ENCODE measurements around the gene PKD2L2. TPM values are rescaled to one million over a fixed set of nuclear protein-coding genes. Genes with fewer than 3 reads are reported as not detected.

The PKD2L2 gene
- total and polyA plus RNA-seq, 9 of the 15 experiments (the other 6 are each of a cell fraction or from before 2014, with no cell fraction given): 0.08 to 0.25 (median 0.11) TPM; not detected in 5

- Histone ChIP-seq H3K9ac (ENCODE audit: insufficient read depth in 1 of 2, low read depth in 2 of 2, low read length in 2 of 2) (peak overlapping the region in 1 of 2 experiments; percentile 85; a peak in 1 of 4 replicates), H3K9me3 (replicated peaks; ENCODE audit: control insufficient read depth, insufficient read depth, low read depth, low read length) (no peaks in the 10 kb centered on the region), H3K36me3 (ENCODE audit: control insufficient read depth, insufficient read depth, low read length) (no peaks in the 10 kb centered on the region), H3K4me1 (replicated peaks in 1 of 2; ENCODE audit: control insufficient read depth in 2 of 2, insufficient read depth in 2 of 2, low read length in 2 of 2) (peaks cover 0 to 14% of the 10 kb centered on the region in 2 experiments; a peak in 2 of 5 replicates), H3K4me2 (ENCODE audit: insufficient read depth, low read length) (peak overlapping the region; percentile 23), H4K20me1 (replicated peaks; ENCODE audit: control insufficient read depth, insufficient read depth, low read length) (no peaks in the 10 kb centered on the region), H3K4me3 (no peak overlapping the region), H3K27ac (ENCODE audit: extremely low read depth, low read depth, low read length) (no peak overlapping the region), H3K27me3 (ENCODE audit: control insufficient read depth in 2 of 2, insufficient read depth in 2 of 2, low read length in 2 of 2) (no peaks in the 10 kb centered on the region), H2AFZ (ENCODE audit: low read depth, low read length) (0 out of 2 replicates have a peak overlapping the region, but pooled peaks have one; percentile 1), H3K79me2 (ENCODE audit: control insufficient read depth, insufficient read depth, low read length) (0 out of 3 replicates have a peak, but pooled peaks cover 2% of the 10 kb centered on the region), H3K9me1 (ENCODE audit: control insufficient read depth, insufficient read depth, low read length) (no peaks in the 10 kb centered on the region)
- in situ Hi-C loops (cut with MboI) (no loop called here), intact Hi-C loops (cut with micrococcal nuclease) (loop anchor here (5.0 kb wide), 1 partner anchor 111 kb away; no protein-coding TSS in a partner anchor)
- DNase-seq (ENCODE audit: extremely low read depth in 1 of 4, low spot score in 3 of 4) (no peak), FAIRE-seq (no peak), ATAC-seq (no peak)
- ChIA-PET CTCF (ENCODE audit: low intra/inter-chr PET ratio) (no interaction called here), POLR2A (interaction anchor here (0.6 to 3.6 kb wide), 5 partner anchors 8 to 1252 kb away, joined by 4 to 21 read pairs (median 7); partner anchors contain the start of gene MYOT)
- no peak for TF ChIP-seq COPS2 (conservative IDR thresholded peaks at IDR 0.05)
- TF ChIP-seq ZNF316 (IDR thresholded peaks at IDR 0.05): peak; percentile 56; the same call in 1 of the 2 replicates
- WGBS (ENCODE audit: insufficient coverage, low coverage, missing lambda C conversion rate): 10% methylated on average over 2 of the region's 2 CpGs
- no TSS peak for BruUV-seq (replicated peaks)
Measured at GRCh38 chr5:137887831-137888230, 1.4 kb upstream of the PKD2L2 start.

- Histone ChIP-seq H3K36me3 (ENCODE audit: control insufficient read depth, insufficient read depth, low read length) (no peaks in the 10 kb centered on the region), H3K9me3 (replicated peaks; ENCODE audit: control insufficient read depth, insufficient read depth, low read depth, low read length) (no peaks in the 10 kb centered on the region), H3K79me2 (ENCODE audit: control insufficient read depth, insufficient read depth, low read length) (0 out of 3 replicates have a peak, but pooled peaks cover 2% of the 10 kb centered on the region), H3K4me2 (ENCODE audit: insufficient read depth, low read length) (peak overlapping the region; percentile 93), H3K27me3 (ENCODE audit: control insufficient read depth in 2 of 2, insufficient read depth in 2 of 2, low read length in 2 of 2) (no peaks in the 10 kb centered on the region), H3K4me3 (peak overlapping the region; percentile 58), H4K20me1 (replicated peaks; ENCODE audit: control insufficient read depth, insufficient read depth, low read length) (no peaks in the 10 kb centered on the region), H3K4me1 (replicated peaks in 1 of 2; ENCODE audit: control insufficient read depth in 2 of 2, insufficient read depth in 2 of 2, low read length in 2 of 2) (peaks cover under 1 to 14% of the 10 kb centered on the region in 2 experiments; a peak in 3 of 5 replicates), H2AFZ (ENCODE audit: low read depth, low read length) (peak overlapping the region; percentile 99), H3K27ac (ENCODE audit: extremely low read depth, low read depth, low read length) (peak overlapping the region; percentile 85), H3K9ac (ENCODE audit: insufficient read depth in 1 of 2, low read depth in 2 of 2, low read length in 2 of 2) (peak overlapping the region; percentile 85 to 99; a peak in 3 of 4 replicates), H3K9me1 (ENCODE audit: control insufficient read depth, insufficient read depth, low read length) (no peaks in the 10 kb centered on the region)
- CTCF ChIA-PET (ENCODE audit: low intra/inter-chr PET ratio): no interaction called here
- in situ Hi-C loops (cut with MboI): no loop called here
- no TSS peak for BruUV-seq (replicated peaks)
- ATAC-seq (peak; percentile 23), DNase-seq (ENCODE audit: extremely low read depth in 1 of 4, low spot score in 3 of 4) (peak in 1 of 4 experiments; percentile 36), FAIRE-seq (peak; percentile 15)
- intact Hi-C loops (cut with micrococcal nuclease): loop anchor here (5.0 kb wide), 1 partner anchor 111 kb away; no protein-coding TSS in a partner anchor
- WGBS (ENCODE audit: insufficient coverage, low coverage, missing lambda C conversion rate): under 1% methylated on average over 7 of the region's 7 CpGs
- POLR2A ChIA-PET: interaction anchor here (0.6 to 3.6 kb wide), 12 partner anchors 8 to 449 kb away, joined by 3 to 21 read pairs (median 4); partner anchors contain the start of genes FAM53C and MYOT
- TF ChIP-seq CBFA2T3 (IDR thresholded peaks at IDR 0.05) (no peak), XRCC5 (IDR thresholded peaks at IDR 0.05; ENCODE audit: low read depth, low read length) (0 out of 2 replicates have a peak, but pooled peaks have one; percentile 13), ZNF766 (CRISPR knock-in tag; conservative IDR thresholded peaks at IDR 0.05) (0 out of 2 replicates have a peak, but pooled peaks have one; percentile 23), BACH1 (tag; IDR thresholded peaks at IDR 0.05) (peak; percentile 57; the same call in 1 of the 2 replicates), TAF7 (tag; IDR thresholded peaks at IDR 0.05) (peak; percentile 8; the same call in 1 of the 2 replicates)
Measured at GRCh38 chr5:137888466-137888862, 793 bp upstream of the PKD2L2 start.
